HG03097 (cell line): Measurements from ENCODE around the gene NPFFR2.
"Not testable (repeated sequence)": the region's sequence is repeated elsewhere in the genome, so short reads cannot be mapped to it uniquely, and the experiment has no call there.

ENCODE experiments used
- ATAC-seq: cut with Tn5 transposase; IDR thresholded peaks from one replicate; pipeline ENCODE4 v1.9.1; 2021; ENCODE audit not compliant: unreplicated experiment, low FRiP score

NPFFR2 gene

DNA sequence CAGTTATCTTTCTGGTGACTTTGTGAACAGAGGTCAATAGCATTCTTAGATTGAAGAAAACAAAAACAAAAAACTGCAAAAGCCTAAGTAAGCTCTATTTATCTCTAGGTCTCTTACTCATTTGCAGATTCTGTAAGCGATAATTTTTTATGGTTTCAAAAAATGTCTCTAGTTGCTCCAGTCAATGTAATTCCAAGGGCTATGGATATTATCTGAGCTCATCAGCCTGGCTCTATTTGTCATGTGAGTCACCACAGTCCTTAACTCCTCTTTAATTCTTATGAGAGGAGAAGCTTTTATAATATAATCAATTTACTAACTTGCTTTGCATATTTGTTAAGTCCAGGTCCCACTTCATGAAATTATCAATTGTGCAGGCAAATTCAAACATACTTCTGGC, 79.1 kb downstream of the NPFFR2 start:
- ATAC-seq, result no peak

DNA sequence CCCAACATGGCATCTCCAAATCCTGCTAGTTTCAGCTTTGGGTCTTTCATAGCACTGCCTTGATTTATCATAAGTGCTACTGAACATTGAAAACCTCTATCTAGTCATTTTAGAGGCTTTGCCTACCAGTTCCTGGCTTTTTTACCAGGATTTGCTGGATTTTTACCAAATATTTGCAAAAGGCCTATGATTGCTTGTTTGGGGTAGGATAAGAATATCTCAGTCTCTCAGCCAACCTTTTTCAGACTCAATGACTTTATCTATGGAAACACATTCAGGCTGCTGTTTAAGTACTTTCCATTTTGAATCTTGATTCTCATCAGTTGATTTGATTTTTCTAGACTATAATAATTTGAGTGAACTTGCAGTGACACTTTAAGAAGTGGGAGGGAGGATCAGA, 80.1 kb downstream of the NPFFR2 start:
- no peak for ATAC-seq

DNA sequence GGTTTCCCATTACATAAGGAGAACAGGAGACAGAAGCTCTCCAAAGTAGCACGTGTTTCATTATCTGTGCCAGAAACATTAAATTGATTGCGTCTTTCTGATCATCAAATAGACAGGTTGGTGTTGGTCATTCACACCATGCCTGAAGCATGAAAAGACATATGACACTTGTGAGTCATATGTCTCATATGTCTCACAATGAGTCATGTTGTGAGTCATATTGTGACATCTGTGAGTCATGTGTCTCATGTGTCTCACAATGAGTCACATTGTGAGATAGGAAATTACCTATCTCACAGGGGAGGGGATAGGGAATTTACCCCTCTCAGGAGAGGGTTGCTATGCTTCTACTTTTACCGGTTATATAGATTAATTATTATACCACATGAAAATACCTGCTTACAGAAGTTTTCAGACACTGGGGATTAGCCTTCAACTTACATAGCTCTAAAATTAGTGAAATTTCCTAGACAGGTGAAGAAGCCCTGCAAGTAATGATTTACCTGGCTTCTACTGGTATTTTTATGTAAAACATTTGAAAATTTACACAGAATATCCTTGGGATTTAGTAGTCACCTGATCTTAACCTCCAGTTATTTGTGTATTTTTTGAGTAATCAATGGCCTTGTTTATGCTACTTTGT, 80.8 kb downstream of the NPFFR2 start:
- ATAC-seq, result peak; percentile 95

DNA sequence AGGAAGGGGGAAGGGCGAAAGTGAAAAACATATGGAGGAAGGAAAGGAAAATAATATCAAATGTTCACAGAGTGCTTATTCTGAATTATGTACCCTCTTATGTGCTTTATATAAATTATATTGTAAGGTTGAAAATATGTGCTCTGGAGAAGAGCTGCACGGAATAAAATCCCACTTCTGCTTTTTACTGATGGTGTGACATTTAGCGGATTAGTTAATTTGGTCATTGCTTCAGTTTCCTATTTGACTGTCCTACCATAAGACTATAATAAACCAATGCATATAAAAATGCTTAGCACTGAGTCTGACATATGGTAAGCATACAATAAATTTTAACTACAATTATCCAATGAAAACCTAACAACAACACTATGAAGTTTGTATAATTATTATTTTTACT, 86.2 kb downstream of the NPFFR2 start:
- no peak for ATAC-seq

DNA sequence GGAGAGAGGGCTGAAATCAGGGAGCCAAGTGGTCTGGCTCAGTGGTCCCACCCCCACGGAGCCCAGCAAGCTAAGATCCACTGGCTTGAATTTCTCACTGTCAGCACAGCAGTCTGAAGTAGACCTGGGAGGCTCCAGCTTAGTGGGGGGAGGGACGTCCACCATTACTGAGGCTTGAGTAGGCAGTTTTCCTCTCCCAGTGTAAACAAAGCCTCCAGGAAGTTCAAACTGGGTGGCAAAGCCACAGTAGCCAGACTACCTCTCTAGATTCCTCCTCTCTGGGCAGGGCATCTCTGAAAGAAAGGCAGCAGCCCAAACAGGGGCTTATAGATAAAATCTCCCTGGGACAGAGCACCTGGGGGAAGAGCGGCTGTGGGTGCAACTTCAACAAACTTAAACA, 88.1 kb downstream of the NPFFR2 start:
- no peak for ATAC-seq

DNA sequence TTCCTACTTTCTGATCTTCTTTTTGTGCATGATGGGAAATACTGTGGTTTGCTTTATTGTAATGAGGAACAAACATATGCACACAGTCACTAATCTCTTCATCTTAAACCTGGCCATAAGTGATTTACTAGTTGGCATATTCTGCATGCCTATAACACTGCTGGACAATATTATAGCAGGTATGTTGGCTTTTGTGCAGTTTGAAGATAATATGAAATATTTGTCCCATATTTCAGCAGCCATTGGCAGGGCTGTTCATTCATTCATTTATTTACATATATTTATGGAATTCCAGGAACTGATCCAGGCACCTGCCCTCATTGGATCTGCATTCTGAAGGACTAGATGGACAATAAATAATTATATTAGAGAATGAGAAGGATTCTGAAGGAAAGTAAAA, 96.9 kb downstream of the NPFFR2 start:
- no peak for ATAC-seq

DNA sequence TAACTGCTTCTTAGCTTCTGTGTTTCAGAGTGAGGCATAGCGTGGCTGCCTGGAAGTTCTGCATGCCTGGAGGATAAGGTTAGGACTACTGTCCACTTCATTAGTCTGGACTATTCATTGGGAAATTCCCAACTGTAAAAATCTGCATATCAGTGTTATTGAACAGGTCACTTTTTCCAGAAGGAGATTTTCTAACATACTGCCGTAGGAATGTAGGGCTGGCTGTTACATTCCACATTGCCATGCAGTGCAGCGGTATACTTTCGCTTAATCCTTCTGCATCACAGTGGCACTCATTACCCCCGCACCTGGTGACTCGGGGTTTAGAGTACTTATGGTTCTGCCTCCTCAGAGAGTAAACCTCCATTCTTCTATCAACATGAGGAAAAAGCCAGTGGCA, 104.6 kb downstream of the NPFFR2 start:
- no peak for ATAC-seq

DNA sequence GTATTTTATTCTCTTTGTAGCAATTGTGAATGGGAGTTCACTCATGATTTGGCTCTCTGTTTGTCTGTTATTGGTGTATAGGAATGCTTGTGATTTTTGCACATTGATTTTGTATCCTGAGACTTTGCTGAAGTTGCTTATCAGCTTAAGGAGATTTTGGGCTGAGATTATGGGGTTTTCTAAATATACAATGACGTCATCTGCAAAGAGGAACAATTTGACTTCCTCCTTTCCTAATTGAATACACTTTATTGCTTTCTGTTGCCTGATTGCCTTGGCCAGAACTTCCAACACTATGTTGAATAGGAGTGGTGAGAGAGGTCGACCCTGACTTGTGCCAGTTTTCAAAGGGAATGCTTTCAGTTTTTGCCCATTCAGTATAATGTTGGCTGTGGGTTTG, 108.2 kb downstream of the NPFFR2 start:
- not testable (repeated sequence) for ATAC-seq

DNA sequence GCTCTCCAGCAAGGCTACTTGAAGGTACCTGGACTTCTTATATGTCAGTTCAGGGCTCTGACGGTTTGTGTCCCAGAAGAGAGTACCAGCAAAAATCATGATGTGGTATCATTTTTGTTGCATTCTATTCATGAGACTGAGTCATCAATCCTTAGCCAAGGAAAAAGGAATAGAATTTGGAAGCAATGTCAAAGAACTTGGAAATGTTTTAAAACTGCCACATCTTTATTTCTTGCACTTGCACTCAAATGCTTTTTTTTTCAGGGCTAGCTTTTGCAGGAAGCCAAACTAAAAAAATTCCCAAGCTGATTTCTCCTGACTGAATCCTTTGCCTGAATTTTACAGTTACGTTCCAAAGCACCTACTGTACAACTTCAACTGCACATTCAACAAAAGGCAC, 112.4 kb downstream of the NPFFR2 start:
- no peak for ATAC-seq

DNA sequence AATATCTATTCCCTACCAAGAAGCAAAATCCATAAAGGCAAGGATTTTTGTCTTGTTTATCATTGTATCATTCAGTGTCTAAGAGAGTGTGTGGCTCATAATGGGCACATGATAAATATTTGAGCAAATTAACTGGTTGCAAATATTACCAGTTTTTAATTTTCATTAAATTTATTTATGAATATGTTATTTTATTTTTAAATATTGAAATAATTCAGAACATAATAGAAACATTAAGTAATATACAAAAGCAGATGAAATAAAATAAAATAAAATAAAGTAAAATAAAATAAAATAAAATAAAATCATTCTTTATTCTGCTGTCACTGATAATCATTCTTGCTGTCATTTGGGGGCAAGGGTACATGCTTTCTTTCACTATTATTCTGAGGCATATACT, 120.9 kb downstream of the NPFFR2 start:
- ATAC-seq, result no peak

DNA sequence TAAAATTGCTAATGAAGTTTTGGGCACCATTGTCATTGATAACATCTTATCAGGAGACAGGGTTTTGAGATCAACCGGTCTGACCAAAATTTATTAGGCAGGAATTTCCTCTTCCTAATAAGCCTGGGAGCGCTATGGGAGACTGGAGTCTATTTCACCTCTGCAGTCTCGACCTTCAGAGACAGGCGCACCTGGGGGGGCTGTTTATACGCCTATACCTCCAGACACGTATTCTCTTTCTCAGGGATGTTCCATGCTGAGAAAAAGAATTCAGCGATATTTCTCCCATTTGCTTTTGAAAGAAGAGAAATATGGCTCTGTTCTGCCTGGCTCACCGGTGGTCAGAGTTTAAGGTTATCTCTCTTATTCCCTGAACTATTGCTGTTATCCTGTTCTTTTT, 121.8 kb downstream of the NPFFR2 start:
- not testable (repeated sequence) for ATAC-seq

DNA sequence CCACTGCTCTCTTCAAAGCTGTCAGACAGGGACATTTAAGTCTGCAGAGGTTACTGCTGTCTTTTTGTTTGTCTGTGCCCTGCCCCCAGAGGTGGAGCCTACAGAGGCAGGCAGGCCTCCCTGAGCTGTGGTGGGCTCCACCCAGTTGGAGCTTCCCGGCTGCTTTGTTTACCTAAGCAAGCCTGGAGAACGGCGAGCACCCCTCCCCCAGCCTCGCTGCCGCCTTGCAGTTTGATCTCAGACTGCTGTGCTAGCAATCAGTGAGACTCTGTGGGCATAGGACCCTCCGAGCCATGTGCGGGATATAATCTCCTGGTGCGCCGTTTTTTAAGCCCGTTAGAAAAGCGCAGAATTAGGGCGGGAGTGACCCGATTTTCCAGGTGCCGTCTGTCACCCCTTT, 137.5 kb downstream of the NPFFR2 start:
- not testable (repeated sequence) for ATAC-seq

DNA sequence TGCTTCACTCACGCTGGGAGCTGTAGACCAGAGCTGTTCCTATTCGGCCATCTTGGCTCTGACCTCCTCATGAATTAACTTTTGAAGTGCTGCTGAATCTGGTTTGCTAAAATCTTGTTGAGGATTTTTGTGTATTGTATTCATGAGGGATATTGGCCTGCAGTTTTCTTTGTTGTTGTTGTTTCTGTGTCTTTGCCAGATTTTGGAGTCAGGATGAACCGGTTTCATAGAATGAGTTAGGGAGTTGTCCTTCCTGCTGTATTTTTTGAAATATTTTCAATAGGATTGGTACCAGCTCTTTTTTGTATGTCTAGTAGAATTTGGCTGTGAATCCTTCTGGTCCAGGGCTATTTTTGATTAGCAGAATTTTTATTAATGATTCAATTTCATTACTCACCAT, 138.1 kb downstream of the NPFFR2 start:
- ATAC-seq, result no peak

DNA sequence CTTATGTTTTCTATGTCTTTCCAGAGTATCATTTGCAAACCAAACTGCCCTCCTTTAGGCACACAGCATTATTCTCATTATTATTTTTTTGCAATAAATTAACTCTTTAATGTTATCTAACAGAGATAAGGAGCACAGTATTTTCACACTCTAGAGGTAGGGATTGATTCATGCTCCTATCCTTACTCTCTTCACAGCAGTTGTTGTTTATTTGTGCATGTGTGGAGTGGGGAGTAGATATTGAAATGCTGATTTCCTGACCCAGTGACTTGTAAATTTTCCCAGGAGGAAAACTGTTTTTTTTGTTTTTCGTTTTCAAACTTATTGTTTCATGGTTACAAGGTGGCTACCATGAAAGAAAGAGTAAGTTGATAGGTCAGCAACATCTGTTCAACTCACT, 140.0 kb downstream of the NPFFR2 start:
- no peak for ATAC-seq

DNA sequence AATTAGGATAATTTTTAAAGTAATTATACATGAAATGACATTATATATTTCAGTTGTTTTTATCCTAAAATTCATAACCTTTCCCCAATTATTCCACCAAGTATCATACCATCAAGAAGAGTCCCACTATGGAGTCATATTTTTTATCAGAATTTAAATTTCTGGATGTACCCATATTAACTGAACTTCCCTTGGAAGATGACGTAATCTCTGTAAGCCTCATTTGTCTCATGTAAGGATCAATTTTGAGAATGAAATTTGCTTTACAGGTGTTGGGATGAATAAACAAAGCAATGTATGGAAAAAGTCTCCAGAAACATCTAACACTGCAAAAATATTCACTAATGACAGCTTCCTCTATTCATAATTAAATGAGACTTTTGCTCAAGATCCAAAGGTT, 147.5 kb downstream of the NPFFR2 start:
- ATAC-seq, result no peak

DNA sequence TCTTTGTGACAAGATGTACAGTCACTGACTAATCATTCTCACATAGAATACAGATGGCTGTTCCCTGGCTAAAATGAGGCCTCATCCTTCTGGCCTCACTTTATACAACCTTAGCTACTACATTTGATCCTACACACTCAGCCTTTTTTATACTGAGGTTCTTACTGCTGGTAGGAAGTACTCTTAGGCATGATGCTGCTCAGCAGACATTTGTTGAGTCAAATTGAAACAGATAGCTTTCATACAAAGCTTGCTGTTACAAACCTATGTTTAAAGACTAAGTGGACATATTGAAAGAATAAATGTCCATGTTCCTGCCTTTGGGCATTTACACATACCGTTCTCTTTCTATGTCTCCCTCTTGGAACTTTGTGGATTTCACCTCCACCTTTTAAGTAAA, 154.9 kb downstream of the NPFFR2 start:
- no peak for ATAC-seq

DNA sequence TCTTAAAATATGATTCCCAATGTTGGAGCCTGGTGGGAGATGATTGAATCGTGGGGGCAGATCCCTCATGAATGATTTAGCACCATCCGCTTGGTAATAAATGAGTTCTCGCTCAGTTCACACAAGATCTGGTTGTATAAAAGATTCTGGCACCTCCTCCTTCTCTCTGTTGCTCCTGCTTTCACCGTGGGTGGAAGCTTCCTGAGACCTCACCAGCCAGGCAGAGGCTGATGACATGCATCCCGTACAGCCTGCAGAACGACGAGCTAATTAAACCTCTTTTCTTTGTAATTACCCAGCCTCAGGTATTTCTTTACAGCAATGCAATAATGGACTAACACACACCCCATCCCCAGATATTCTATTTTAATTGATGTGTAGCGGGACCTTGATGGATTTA, 162.2 kb downstream of the NPFFR2 start:
- ATAC-seq, result no peak

DNA sequence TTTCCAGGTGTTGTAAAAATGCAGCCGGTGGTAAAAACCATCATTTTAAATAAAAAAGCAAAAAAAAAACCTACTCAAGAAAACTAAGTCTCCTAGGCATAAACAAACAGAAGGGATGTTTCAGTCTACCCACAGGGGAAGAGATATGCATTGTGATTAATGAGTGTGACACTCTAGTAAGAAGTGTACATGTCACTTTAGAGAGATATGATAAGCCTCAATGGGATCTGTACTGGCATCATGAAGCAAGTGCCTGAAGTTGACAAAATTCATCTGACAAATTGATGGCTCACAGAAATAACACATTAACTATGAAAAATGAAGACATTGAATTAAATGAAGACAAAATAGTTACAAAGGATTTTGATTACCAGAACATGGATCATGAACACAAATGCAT, 162.7 kb downstream of the NPFFR2 start:
- ATAC-seq, result no peak
